Pancreas (tissue), 10 donors: ENCODE data around the gene GALNT10. TPM values are rescaled to one million over a fixed set of nuclear protein-coding genes. Genes with fewer than 3 reads are reported as not detected.
A peak's percentile ranks its signal among the peaks of the same experiment; 100 is the strongest.

Source experiments
- ATAC-seq, 4 donors: fragments of 200-7000 bp; cut with Tn5 transposase; one replicate each; pipeline versions ENCODE4 v1.8.0 to v1.9.1; 2020; ENCODE audit warnings: mild to moderate bottlenecking in 4 of 4, moderate library complexity in 4 of 4
- DNase-seq, 6 donors: peaks; one replicate each; pipeline ENCODE4 v3.0.0-alpha.2; 2020
- FAIRE-seq: peaks from 2 replicates; lab custom pipeline; 2012; peaks lifted over from hg19 to GRCh38; lab: Jason Lieb, UNC
- H3K27ac ChIP-seq, 4 donors: fragments of 200-600 bp; sonication (generic); 1 replicate in 3 of 4; 2 replicates in 1 of 4; pipeline versions ENCODE4 v1.5.0 to v1.8.0; 2020
- H3K27me3 ChIP-seq, 4 donors: fragments of 200-600 bp; one replicate each; pipeline ENCODE4 v1.8.0; 2021
- H3K36me3 ChIP-seq, 3 donors: fragments of 200-600 bp; sonication (generic) in 1 of 3; one replicate each; pipeline versions ENCODE4 v1.5.0 to v1.8.0; 2020 to 2021
- H3K4me1 ChIP-seq, 3 donors: fragments of 200-600 bp; one replicate each; pipeline ENCODE4 v1.8.0; 2021
- H3K4me3 ChIP-seq, 4 donors: fragments of 200-600 bp; sonication (generic) in 2 of 4; one replicate each; pipeline versions ENCODE4 v1.5.0 to v1.8.0; 2020 to 2021
- H3K9me3 ChIP-seq, 4 donors: fragments of 200-600 bp; one replicate each; pipeline ENCODE4 v1.8.0; 2021
- WGBS, 2 donors: extraction: QIAGEN DNeasy Blood & Tissue Kit; methylation state at CpG; one replicate each; pipeline ENCODE4 v1.1.7; 2013; 5-methylcytosine and 5-hydroxymethylcytosine counted together
- intact Hi-C, 3 donors: fragments of 100-400 bp; cut with DNase I; formaldehyde crosslinking; loops; one replicate each; pipeline versions ENCODE4 v1.11.1 to v1.14.2; 2022
- polyA plus RNA-seq, 2 donors: library from polyadenylated mRNA; stranded (reverse); fragments of 200-250 nt; gene quantifications; one replicate each; pipeline ENCODE4 v1.2.3, GENCODE V29; 2013
- total RNA-seq, 6 donors: library from RNA; stranded (reverse); fragmentation: NEBNext Ultra II Directional in 4 of 6; extraction: Animal tissue kit (Norgen Biotek cat#: 25700) in 4 of 6; gene quantifications; one replicate each; pipeline versions ENCODE4 v1.2.1 to v1.2.4, GENCODE V29; 2021 to 2023
- TF ChIP-seq, protein P1 (sequence below), 4 donors: fragments of 200-600 bp; sonication (generic) in 3 of 4; IDR thresholded peaks; one replicate each; pipeline versions ENCODE4 v1.5.0 to v1.8.0; 2021; ENCODE audit warnings: antibody characterized with exemption in 4 of 4
- donor health status: healthy with polysubstance abuse.
- donor health status: DM: no; HTN: no; CAD: no; lungs with moderate emphysema.
- donor health status: DM: no; HTN: no; CAD: no.
- donor health status: control.
- donor health status: control.
- donor health status: Bipolar disorder and iron deficiency.
- donor health status: DM: yes; HTN: yes; CAD: no.
- donor health status: DM: no; HTN: no; CAD: no.
- donor health status: DM: no; HTN: no; CAD: no.
- donor health status: DM: yes; HTN: yes; CAD: no.

Gene GALNT10
- total and polyA plus RNA-seq, 8 donors = 4.4 to 23.1 (median 13.4) TPM

DNA sequence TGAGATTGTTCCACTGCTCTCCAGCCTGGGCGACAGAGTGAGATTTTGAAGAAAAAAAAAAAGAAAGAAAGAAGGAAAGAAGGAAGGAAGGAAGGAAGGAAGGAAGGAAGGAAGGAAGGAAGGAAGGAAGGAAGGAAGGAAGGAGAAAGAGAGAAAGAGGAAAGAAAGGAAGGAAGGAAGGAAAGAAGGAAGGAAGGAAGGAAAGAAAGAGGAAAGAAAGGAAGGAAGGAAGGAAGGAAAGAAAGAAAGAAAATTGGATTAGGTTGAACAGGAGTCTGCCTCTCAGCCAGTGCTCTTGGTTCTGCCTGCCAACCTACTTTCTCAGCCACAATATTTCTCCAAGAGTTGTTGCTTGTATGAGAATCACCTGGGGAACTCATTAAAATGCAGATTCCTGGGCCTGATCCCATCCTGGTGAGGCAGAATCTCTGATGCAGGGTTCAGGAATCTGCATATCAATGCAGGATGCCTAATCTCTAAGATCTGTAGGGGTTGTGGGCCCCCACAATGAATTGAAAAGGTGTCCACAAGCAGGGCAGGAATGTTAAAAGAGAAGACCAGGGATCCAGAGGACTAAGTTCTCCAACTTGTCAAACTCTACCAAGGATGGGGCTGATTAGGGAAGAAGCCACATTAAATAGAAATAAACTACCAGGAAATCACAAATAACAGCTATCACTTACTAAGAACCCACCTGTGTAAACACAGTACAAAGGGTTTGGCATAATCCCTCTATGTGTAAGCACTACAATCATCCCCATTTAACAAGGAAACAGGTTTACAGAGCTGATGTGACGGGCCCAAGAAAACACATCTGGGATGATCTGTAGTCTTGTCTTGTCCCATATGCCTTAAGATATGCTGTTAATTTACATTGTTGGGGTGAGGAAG is 23.4 kb upstream of the GALNT10 start:
- no peaks in the 10 kb centered on the region for H3K27me3 ChIP-seq
- FAIRE-seq (no peak), DNase-seq (no peak), ATAC-seq (no peak)
- H3K9me3 ChIP-seq = no peaks in the 10 kb centered on the region
- no peaks in the 10 kb centered on the region for H3K36me3 ChIP-seq
- TF ChIP-seq, protein P1, sequence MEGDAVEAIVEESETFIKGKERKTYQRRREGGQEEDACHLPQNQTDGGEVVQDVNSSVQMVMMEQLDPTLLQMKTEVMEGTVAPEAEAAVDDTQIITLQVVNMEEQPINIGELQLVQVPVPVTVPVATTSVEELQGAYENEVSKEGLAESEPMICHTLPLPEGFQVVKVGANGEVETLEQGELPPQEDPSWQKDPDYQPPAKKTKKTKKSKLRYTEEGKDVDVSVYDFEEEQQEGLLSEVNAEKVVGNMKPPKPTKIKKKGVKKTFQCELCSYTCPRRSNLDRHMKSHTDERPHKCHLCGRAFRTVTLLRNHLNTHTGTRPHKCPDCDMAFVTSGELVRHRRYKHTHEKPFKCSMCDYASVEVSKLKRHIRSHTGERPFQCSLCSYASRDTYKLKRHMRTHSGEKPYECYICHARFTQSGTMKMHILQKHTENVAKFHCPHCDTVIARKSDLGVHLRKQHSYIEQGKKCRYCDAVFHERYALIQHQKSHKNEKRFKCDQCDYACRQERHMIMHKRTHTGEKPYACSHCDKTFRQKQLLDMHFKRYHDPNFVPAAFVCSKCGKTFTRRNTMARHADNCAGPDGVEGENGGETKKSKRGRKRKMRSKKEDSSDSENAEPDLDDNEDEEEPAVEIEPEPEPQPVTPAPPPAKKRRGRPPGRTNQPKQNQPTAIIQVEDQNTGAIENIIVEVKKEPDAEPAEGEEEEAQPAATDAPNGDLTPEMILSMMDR (IDR thresholded peaks at IDR 0.05) = no peak
- 70 to 72% methylated on average over 2 of the region's 2 CpGs for WGBS, 2 donors
- H3K27ac ChIP-seq = no peak overlapping the region
- intact Hi-C loops = no loop called here
- no peak overlapping the region for H3K4me3 ChIP-seq
- no peaks in the 10 kb centered on the region for H3K4me1 ChIP-seq

DNA sequence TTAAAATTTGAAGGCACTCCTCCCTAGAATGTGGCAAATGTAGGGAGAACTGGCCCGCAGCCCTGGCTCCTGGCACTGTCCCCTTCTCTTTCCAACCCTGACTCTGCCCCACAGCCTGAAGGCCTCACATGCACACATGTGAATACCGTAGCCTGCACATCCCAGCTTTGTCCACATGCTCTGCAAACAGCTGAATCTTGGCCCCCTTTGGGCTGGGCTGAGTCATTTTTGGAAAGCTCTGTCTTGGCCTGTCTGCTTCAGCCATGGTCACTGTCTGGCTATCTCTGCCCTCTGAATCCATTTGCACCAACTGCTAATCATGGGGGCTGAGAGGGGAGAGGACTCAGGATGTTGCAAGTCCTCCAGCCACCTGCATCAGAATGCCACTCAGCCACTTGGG is 22.1 kb upstream of the GALNT10 start:
- no peaks in the 10 kb centered on the region for H3K36me3 ChIP-seq
- H3K4me3 ChIP-seq = no peak overlapping the region
- WGBS, 2 donors = 92 to 100% methylated on average over 2 of the region's 2 CpGs
- H3K27me3 ChIP-seq = no peaks in the 10 kb centered on the region
- no peak for ATAC-seq
- no peaks in the 10 kb centered on the region for H3K4me1 ChIP-seq
- DNase-seq = no peak
- TF ChIP-seq, protein P1 (IDR thresholded peaks at IDR 0.05) = no peak
- FAIRE-seq = no peak
- intact Hi-C loops = no loop called here
- H3K27ac ChIP-seq = no peak overlapping the region
- no peaks in the 10 kb centered on the region for H3K9me3 ChIP-seq

DNA sequence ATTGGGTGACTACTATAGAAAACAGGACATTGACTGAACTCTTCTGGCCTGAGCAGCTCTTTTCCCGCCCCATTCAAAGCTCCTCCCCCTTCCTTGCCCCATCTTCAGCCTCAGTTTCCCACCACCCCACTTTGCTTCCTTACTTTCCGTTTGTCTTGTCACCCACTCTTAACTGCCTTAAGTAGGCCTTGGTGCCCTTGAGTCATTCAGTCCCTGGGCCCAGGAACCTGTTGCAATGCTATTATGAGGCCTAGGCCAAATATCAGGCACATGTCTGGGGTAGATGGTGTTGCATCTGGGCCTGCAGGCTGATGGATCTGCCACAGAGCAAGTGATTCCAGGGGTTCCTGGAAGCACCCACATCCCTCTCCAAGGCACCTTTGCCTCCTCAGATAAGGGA is 17.7 kb upstream of the GALNT10 start:
- Histone ChIP-seq H3K9me3 (no peaks in the 10 kb centered on the region), H3K27ac (no peak overlapping the region), H3K4me3 (no peak overlapping the region), H3K4me1 (no peaks in the 10 kb centered on the region), H3K36me3 (no peaks in the 10 kb centered on the region), H3K27me3 (no peaks in the 10 kb centered on the region)
- intact Hi-C loops = loop anchor here in 1 of 3 donors (10.0 kb wide), 1 partner anchor 108 kb away; no protein-coding TSS in a partner anchor
- TF ChIP-seq, protein P1 (IDR thresholded peaks at IDR 0.05) = no peak
- no peak for ATAC-seq
- 80 to 87% methylated on average over 2 of the region's 2 CpGs for WGBS, 2 donors
- no peak for DNase-seq
- FAIRE-seq = no peak

DNA sequence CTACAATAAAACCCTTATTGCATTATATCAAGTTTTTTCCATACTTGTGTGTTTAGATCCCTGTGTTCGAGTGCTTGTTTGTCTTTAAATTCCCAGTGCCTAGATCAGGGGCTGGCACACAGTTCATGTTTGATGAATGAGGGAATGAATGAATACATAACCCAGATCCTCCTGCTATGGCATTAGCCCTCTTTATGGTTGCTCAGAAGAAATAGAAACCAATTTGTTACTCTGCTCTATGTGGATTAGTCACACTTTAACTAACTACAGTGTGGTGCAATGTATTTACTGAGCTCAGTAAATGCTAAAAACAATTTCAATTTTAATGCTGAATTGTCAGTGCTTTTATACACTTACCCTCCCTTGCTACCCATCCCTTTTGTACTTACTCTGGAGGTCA is 16.4 kb upstream of the GALNT10 start:
- ATAC-seq = peak in 1 of 4 donors; percentile 49
- intact Hi-C loops = loop anchor here in 1 of 3 donors (10.0 kb wide), 1 partner anchor 109 kb away; no protein-coding TSS in a partner anchor

More for the DNA sequence above, 16.4 kb upstream of the GALNT10 start:
- whole genome bisulfite sequencing, 2 donors = 46 to 54% methylated on average over 1 of the region's 1 CpG
- Histone ChIP-seq H3K9me3 (no peaks in the 10 kb centered on the region), H3K27ac (no peak overlapping the region), H3K27me3 (no peaks in the 10 kb centered on the region), H3K36me3 (no peaks in the 10 kb centered on the region), H3K4me3 (no peak overlapping the region), H3K4me1 (no peaks in the 10 kb centered on the region)
- TF ChIP-seq, protein P1 (IDR thresholded peaks at IDR 0.05) = no peak
- FAIRE-seq (no peak), DNase-seq (no peak)
